Activated T-cell treated with anti-CD3 and anti-CD28 coated beads for 48 hours (primary cell): ENCODE results near the gene OR5B17.
"Not testable (repeated sequence)": the region's sequence is repeated elsewhere in the genome, so short reads cannot be mapped to it uniquely, and the experiment has no call there.

Experiments
- DNase-seq: peaks from one replicate; pipeline ENCODE4 v3.0.0-alpha.2; 2020; ENCODE audit warnings: low read depth

The OR5B17 gene

DNA sequence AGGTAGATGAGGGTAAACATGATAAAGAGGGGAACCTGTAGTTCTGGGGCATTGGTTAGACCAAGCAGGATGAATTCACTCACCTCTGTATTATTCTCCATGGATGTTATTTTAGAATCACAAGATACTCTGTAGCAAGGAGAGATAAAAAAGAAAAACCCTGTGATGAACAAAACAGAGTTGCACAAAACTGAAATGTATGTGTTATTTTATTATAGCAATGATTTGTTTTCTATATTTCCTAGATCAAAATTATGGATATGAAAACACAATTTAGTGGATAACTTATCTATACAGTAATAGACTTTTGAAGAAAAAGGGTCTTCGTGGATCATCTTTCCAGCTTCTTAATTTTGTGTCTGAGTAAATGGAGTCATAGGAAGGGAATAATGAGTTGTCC, at the start of gene OR5B17:
OR5B17 (minus strand) TSS at position 101 of the 400 bp plus-strand sequence; CDS start at position 101, 0 bp downstream.
- DNase-seq, result no peak

DNA sequence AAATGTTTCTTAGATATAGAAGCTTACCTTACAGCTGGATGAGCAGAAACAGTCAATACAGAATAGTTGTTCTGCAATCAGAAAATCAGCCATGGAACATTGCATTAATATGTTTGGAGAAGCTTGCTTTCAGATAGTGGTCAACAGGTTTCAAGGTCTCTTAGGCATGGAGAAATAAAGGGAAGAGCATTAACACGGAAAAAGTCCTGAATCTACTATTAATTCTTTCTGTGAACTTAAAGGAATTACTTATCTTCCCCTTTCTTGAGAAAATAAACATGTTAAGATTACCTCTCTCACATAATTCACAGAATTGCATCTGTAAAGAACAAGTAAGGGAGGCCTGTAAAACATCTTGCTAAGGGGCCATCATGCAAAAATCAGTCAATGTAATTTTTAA, 47.9 kb upstream of the OR5B17 start, which contains the start of gene OR5B3:
OR5B3 (minus strand) TSS at position 101 of the 400 bp plus-strand sequence. CDS start 3,465 bp downstream, outside the sequence.
- DNase-seq, result no peak

DNA sequence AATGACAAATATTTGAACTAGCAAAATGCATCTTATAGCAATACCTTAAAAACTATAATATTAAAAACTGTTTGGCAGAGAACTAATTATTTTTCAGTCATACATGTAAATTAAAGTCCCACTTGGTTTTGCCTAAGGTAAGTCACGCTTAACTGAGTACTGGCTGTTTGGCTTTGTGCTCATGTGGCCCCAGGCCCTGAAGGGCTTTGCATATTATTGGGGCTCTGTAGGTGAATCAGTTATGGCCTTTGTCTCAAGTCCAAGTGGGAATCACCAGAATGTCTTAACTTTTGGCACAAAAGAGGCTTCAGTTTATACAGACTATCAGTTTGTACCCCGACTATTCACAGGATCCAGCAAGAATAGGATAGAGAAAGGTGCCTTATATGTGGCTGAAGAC, 40.8 kb upstream of the OR5B17 start:
- not testable (repeated sequence) for DNase-seq

DNA sequence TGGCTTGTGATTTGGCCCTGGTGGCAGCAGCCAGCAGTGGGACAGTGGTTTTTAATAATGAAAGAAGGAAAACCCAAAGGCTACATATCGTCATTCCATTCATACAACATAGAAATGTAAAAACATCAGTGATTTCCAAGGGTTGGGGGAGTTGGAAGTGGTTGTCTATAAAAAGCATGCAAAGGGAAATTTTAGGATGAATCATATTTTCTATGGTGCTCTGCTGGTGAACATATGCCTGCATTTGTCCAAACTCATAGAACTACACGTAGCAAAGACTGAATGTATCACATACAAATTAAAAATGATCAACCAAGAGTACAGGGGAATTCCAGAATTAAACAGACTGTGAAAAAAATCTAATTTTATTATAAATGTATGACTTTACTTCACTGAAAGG, 36.7 kb upstream of the OR5B17 start:
- no peak for DNase-seq

DNA sequence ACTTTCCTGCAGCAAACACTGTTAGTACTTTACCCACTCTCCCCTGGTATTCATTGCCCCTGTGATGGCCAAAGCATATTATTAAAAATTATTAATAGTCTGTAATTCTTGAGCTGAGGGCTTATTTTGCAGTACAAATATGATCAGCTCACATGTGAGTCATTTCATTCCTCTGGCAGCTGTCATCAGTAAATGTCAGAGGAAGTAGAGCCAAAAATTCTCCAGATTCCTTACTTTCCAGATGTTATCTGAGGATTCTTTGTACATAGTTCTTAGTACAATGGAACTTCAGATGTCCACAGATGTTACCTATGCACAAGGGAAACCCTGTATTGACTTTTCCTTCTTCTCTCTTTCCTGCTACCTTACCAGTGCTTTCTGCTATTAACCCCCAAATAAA, 35.3 kb upstream of the OR5B17 start:
- no peak for DNase-seq

DNA sequence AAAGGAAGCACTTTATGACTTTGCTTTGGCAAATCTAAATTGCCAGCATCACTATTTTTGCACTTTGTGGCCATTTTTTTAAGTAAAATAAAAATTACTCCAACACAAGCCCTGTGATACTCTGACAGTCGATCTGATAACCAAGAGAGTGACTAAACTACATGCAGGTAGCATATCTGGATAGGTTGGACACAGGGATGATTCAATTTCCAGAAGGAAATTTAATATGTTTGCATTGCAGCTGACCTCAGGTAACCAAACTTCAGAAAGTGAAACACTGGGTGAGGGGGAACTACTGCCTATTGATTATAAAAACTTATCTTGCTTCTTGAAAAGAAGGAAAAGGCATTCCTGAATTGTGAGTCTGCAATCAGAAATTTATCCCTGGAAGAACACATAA, 33.9 kb upstream of the OR5B17 start:
- DNase-seq, result no peak

DNA sequence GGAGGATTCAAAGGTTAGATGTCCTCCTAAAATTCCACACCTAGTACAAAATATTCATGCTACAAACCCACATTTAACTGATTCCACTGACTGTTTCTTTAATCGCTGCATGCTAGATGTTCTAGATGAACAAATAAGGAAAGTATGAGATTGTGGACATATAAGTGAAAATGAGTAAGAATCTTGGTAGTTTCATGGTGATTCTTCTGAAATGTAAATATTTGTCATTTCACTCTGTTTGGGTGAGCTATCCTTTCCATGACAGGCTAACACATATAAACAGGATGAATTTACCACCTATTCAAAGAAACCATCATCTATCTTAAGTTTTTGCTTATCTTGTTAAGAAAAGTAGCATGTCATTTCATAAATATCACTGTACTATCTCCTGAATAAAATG, 33.0 kb upstream of the OR5B17 start:
- DNase-seq, result no peak

DNA sequence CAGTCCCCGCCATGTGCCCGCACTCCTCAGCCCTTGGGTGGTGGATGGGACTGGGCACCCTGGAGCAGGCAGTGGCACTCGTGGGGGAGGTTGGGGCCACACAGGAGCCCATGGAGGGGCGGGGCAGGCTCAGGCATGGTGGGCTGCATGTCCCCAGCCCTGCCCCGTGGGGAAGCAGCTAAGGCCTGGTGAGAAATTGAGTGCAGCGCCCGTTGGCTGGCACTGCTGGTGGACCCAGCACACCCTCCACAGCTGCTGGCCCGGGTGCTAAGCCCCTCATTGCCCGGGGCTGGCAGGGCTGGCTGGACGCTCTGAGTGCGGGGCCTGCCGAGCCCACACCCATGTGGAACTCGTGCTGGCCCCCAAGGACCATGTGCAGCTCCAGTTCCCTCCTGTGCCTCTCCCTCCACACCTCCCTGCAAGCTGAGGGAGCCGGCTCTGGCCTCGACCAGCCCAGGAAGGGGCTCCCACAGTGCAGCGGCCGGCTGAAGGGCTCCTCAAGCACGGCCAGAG, 31.7 kb upstream of the OR5B17 start:
- DNase-seq, result no peak

DNA sequence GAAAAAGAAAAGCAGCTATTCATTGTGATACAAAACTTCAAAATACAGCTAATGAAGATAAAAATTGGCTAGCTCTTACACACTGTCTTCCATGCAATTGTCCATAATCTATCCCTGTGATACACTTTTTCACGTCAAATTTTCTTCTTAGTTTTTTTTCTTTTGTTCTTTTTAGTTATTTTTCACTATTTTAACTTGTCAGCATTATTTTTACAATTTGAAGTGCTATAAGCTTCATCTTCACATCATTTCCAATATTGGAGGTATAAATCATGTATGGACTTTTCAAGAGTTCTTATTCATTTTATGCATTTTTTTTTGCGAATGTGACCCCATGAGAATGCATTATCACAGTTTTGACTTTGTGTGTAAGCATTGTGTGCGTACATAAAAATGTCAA, 4.1 kb downstream of the OR5B17 start:
- no peak for DNase-seq

DNA sequence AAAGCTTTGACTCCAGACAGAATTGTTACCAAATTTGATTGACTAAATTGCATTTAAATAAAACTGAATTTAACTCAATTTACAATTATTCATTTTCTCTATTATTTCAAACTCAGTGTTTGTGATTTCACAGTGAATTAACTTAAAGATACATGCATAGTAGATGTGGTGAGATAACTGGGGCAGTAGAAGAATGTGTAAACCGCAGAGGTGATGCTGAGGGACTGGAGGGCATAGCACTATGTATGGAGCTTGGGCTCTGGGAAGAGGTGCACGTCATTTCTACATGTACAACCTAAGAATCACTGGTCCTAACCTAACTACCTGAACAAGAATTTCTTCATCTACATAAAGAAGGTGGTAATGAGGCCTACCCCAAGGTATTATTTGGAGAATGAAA, 13.7 kb downstream of the OR5B17 start:
- DNase-seq, result no peak

DNA sequence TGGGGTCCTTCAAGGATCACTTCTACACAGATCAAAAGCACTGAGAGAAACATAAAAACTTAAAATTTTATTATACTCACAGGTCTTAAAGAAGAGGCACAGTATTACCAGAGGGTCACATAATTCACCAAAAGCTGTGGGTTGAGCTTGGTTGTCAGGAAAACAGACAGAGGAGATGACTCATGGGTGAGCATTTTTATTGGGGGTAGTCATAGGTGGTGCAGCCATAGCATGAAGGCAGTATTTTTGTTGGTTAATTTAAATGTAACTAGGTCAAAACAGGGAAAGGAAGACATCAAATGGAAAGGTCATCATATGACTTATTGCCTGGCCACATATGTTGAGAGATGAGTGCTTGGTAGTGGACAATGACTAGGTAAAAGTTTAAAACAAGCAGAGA, 24.2 kb downstream of the OR5B17 start:
- no peak for DNase-seq

DNA sequence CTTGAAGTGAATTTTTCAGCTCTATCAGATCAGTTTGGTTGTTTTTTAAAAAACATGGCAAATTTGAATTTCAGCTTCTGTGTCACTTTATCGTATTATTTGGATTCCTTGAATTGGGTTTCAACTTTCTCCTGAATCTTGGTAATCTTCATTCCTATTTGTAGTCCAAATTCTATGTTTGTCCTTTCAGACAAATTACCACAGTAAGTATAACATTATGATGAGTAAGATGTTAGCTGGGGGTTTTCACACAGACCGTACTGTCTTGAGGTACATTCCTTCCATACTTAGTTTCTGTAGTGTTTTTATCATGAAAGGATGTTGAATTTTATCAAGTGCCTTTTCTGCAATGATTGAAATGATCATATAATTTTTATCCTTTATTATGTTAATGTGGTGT, 28.0 kb downstream of the OR5B17 start:
- no peak for DNase-seq

DNA sequence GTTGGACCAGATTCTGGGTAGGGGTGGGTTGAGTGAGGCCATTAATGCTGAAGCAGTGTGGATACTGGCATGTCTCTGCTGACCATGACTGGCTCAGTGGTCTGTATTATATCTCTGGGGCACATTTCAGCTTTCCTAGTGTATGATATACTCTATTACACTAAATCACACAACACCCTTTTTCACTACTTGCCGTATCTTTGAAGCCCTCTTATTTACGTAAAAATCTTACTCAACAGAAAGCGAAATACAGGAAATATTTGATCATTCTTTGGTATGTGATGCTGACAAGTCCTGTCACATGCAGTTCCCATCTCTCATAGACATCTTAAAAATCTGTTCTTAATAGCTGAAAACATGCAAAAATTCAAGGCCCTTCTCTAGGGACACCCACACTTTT, 40.3 kb downstream of the OR5B17 start:
- DNase-seq, result no peak

DNA sequence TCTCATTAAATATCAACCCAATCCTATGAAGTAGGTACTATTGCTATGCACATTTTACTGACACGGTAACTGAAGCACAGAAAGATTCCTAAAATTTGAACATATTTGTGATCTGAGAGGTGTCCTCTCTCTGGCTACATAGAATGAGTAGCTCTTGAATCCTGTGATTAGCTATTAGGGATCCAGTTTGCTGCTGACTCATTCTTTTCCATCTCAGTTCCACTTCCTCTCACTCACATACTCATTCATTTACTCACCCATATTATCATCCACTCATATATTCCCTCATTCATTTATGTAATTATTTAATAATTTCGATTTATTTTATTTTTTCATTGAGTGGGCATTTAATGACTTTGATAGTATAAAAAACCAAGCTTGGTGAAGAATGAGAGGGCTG, 42.7 kb downstream of the OR5B17 start:
- no peak for DNase-seq
